Stomach smooth muscle (tissue), 2 donors: ENCODE measurements around the gene ADAMTS12.

Source experiments
- H3K27ac ChIP-seq: one replicate; pipeline ENCODE4 v1.7.0; 2013; ENCODE audit warnings: mild to moderate bottlenecking, low read length, inconsistent platforms
- H3K27me3 ChIP-seq, 2 donors: one replicate each; pipeline ENCODE4 v1.7.0; 2013; ENCODE audit warnings: low read length in 2 of 2; ENCODE audit not compliant: insufficient read depth in 2 of 2, control insufficient read depth in 1 of 2
- H3K36me3 ChIP-seq, 2 donors: one replicate each; pipeline ENCODE4 v1.7.0; 2013; ENCODE audit warnings: low read length in 2 of 2; ENCODE audit not compliant: control insufficient read depth in 2 of 2, insufficient read depth in 2 of 2
- H3K4me1 ChIP-seq: one replicate; pipeline ENCODE4 v1.7.0; 2013; ENCODE audit warnings: low read length; ENCODE audit not compliant: control insufficient read depth, insufficient read depth
- H3K4me3 ChIP-seq, 2 donors: one replicate each; pipeline ENCODE4 v1.7.0; 2013; ENCODE audit warnings: low read length in 2 of 2
- H3K9ac ChIP-seq, 2 donors: one replicate each; pipeline ENCODE4 v1.7.0; 2013; ENCODE audit warnings: low read length in 2 of 2, mild to moderate bottlenecking in 1 of 2
- H3K9me3 ChIP-seq, 2 donors: one replicate each; pipeline ENCODE4 v1.7.0; 2013; ENCODE audit warnings: low read length in 2 of 2; ENCODE audit not compliant: control insufficient read depth in 2 of 2
- donor health status: healthy.
- donor health status: Pancreatic carcinoma.

Gene ADAMTS12

DNA sequence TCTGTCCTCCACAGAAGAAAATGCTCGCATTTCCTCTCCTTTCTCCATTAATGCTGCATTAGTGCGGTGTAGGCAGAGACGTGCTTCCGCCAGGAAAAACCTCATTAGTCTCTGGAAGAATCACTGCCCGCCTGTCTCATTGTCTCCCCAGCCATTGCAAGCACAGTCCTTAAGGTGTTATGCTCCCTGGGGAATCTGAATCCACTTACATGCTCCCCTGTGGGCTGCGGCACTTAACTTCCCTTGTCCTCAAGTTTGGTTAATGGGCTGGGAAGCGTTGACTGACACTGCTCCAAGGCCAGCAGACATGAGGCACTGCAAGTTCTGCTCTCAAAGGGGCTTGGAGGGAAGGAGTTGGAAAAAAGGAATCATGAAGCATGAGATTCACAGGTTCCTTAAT is 409.5 kb downstream of the ADAMTS12 start:
- Histone ChIP-seq H3K4me3 (no peak overlapping the region), H3K9me3 (no peaks in the 10 kb centered on the region), H3K36me3 (no peaks in the 10 kb centered on the region), H3K4me1 (no peaks in the 10 kb centered on the region), H3K27ac (no peak overlapping the region), H3K9ac (no peak overlapping the region), H3K27me3 (no peaks in the 10 kb centered on the region)

GRCh38 chr5:33480876-33481275 is 410.9 kb downstream of the ADAMTS12 start:
- H3K36me3 ChIP-seq, result peaks cover 5 to 9% of the 10 kb centered on the region in 2 donors
- no peaks in the 10 kb centered on the region for H3K4me1 ChIP-seq
- H3K27me3 ChIP-seq, result no peaks in the 10 kb centered on the region
- H3K27ac ChIP-seq, result no peak overlapping the region
- H3K4me3 ChIP-seq, result no peak overlapping the region
- H3K9ac ChIP-seq, result no peak overlapping the region
- H3K9me3 ChIP-seq, result no peaks in the 10 kb centered on the region

- H3K27ac ChIP-seq, result no peak overlapping the region
- no peaks in the 10 kb centered on the region for H3K9me3 ChIP-seq
- H3K4me3 ChIP-seq, result no peak overlapping the region
- peaks cover 11 to 14% of the 10 kb centered on the region in 2 donors for H3K36me3 ChIP-seq
- H3K4me1 ChIP-seq, result no peaks in the 10 kb centered on the region
- H3K27me3 ChIP-seq, result no peaks in the 10 kb centered on the region
- H3K9ac ChIP-seq, result no peak overlapping the region
These were observed 412.5 kb downstream of the ADAMTS12 start for GRCh38 chr5:33479311-33479710.

GRCh38 chr5:33477816-33478215 is 414.0 kb downstream of the ADAMTS12 start:
- Histone ChIP-seq H3K36me3 (peaks cover 11 to 17% of the 10 kb centered on the region in 2 donors), H3K27ac (no peak overlapping the region), H3K9ac (no peak overlapping the region), H3K9me3 (no peaks in the 10 kb centered on the region), H3K27me3 (no peaks in the 10 kb centered on the region), H3K4me3 (no peak overlapping the region), H3K4me1 (no peaks in the 10 kb centered on the region)

DNA sequence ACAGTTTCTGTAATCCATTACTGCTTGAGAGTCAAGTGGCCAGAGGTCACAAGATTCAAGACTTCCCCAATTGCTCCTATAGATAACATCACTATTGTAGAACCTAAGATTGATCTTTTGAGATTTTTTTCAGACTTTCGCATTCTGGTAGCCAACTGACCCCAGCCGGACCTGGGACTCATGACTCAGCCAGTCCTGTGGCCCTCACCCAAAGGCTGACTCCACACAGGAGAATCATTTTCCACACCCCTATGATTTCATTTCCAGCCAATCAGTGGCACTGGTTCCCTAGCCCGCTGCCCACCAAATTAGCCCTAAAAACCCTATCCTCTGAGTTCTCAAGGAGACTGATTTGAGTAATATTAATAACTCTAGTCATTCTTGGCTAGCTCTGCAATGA is 414.8 kb downstream of the ADAMTS12 start:
- H3K27ac ChIP-seq, result no peak overlapping the region
- no peaks in the 10 kb centered on the region for H3K4me1 ChIP-seq
- H3K36me3 ChIP-seq, result peaks cover 11 to 21% of the 10 kb centered on the region in 2 donors
- H3K27me3 ChIP-seq, result no peaks in the 10 kb centered on the region
- no peak overlapping the region for H3K9ac ChIP-seq
- no peaks in the 10 kb centered on the region for H3K9me3 ChIP-seq
- H3K4me3 ChIP-seq, result no peak overlapping the region

DNA sequence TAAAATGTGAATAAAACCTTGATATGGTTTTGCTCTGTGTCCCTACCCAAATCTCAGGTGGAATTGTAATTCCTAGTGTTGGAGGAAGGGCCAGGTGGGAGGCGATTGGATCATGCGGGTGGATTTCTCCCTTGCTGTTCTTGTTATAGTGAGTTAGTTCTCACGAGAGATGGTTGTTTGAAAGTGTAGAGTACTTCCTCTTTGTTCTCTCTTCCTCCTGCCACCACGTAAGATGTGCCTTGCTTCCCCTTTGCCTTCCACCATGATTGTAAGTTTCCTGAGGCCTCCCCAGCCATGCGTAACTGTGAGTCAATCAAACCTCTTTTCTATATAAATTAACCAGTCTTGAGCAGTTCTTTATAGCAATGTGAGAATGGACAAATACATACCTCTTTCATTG is 416.1 kb downstream of the ADAMTS12 start:
- Histone ChIP-seq H3K27me3 (no peaks in the 10 kb centered on the region), H3K36me3 (peaks cover 17 to 25% of the 10 kb centered on the region in 2 donors), H3K27ac (no peak overlapping the region), H3K4me1 (no peaks in the 10 kb centered on the region), H3K9me3 (no peaks in the 10 kb centered on the region), H3K9ac (no peak overlapping the region), H3K4me3 (no peak overlapping the region)

DNA sequence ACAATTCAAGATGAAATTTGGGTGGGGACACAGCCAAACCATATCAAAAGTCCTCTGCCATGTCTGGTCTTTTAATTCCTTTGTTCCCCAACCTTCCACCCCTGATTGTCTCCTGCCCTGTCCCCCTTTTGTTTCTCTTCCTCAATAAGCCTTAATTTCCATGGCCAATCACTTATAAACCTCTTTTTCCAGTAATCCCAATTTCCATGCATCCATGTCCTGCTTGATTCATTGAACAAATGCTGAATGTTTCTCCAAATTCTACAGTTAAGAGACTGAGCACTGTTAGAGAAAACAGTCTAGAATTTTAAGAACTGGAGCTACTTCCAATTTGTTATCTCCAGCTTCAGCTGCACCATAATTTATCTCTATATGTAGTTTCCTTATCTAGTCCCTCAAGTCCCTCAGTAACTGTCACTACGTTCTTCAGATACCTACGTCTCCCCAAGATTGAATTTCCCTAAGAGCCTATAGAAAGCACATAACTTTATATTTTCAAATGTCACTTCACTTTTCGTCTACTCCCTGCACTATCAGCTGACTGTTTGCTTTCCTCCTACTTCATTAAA is 416.8 kb downstream of the ADAMTS12 start:
- no peak overlapping the region for H3K9ac ChIP-seq
- H3K36me3 ChIP-seq, result peaks cover 24 to 28% of the 10 kb centered on the region in 2 donors
- H3K27me3 ChIP-seq, result no peaks in the 10 kb centered on the region
- no peak overlapping the region for H3K27ac ChIP-seq
- no peak overlapping the region for H3K4me3 ChIP-seq
- no peaks in the 10 kb centered on the region for H3K4me1 ChIP-seq
- H3K9me3 ChIP-seq, result no peaks in the 10 kb centered on the region

- Histone ChIP-seq H3K9ac (no peak overlapping the region), H3K4me1 (no peaks in the 10 kb centered on the region), H3K36me3 (peaks cover 27 to 36% of the 10 kb centered on the region in 2 donors), H3K27me3 (no peaks in the 10 kb centered on the region), H3K4me3 (no peak overlapping the region), H3K27ac (no peak overlapping the region), H3K9me3 (no peaks in the 10 kb centered on the region)
These were observed 417.8 kb downstream of the ADAMTS12 start for GRCh38 chr5:33474004-33474403.
